H1 (cell line): ENCODE results near the gene PRSS50. TPM values are rescaled to one million over a fixed set of nuclear protein-coding genes. Genes with fewer than 3 reads are reported as not detected.

ENCODE experiments used
- CTCF ChIA-PET: fragments of 300-600 bp; sonication (Branson Sonifier 250); formaldehyde crosslinking; loops from one replicate; lab custom pipeline; 2021; ENCODE audit not compliant: partially characterized antibody; lab: Charles Lee
- POLR2A ChIA-PET: fragments of 300-600 bp; sonication (Branson Sonifier 250); formaldehyde crosslinking; loops from one replicate; lab custom pipeline; 2021; ENCODE audit warnings: inconsistent platforms; ENCODE audit not compliant: partially characterized antibody; lab: Charles Lee
- DNase-seq, 2 experiments: peaks; one replicate each; pipeline versions ENCODE4 v3.0.0 to v3.0.0-alpha.2; 2010 to 2022; ENCODE audit warnings: low spot score in 2 of 2, low read depth in 1 of 2, mixed read lengths in 1 of 2
- FAIRE-seq: peaks from 2 replicates; lab custom pipeline; 2011; peaks lifted over from hg19 to GRCh38; lab: Jason Lieb, UNC
- H2AFZ ChIP-seq: 2 replicates; pipeline ENCODE4 v1.8.1; 2012; ENCODE audit warnings: low read length, inconsistent platforms
- H2AK5ac ChIP-seq: 2 replicates; pipeline ENCODE4 v1.6.1; 2013; ENCODE audit warnings: low read depth, low read length
- H2BK120ac ChIP-seq: replicated peaks from 2 replicates; pipeline ENCODE3; 2013; ENCODE audit warnings: low read depth, low read length, inconsistent platforms
- H2BK12ac ChIP-seq: 2 replicates; pipeline ENCODE4 v1.6.1; 2013; ENCODE audit warnings: low read depth, low read length
- H2BK15ac ChIP-seq: 2 replicates; pipeline ENCODE4 v1.6.1; 2013; ENCODE audit warnings: low read length
- H2BK20ac ChIP-seq: 2 replicates; pipeline ENCODE4 v1.6.1; 2013; ENCODE audit warnings: low read length
- H2BK5ac ChIP-seq: 2 replicates; pipeline ENCODE4 v1.6.1; 2013; ENCODE audit warnings: low read depth, low read length
- H3K14ac ChIP-seq: 2 replicates; pipeline ENCODE4 v1.6.1; 2013; ENCODE audit warnings: inconsistent platforms; ENCODE audit not compliant: insufficient read length
- H3K18ac ChIP-seq: 2 replicates; pipeline ENCODE4 v1.6.1; 2013; ENCODE audit warnings: low read length; ENCODE audit errors: extremely low read depth
- H3K23ac ChIP-seq: 2 replicates; pipeline ENCODE4 v1.6.1; 2013; ENCODE audit warnings: inconsistent platforms; ENCODE audit not compliant: insufficient read length
- H3K23me2 ChIP-seq: 2 replicates; pipeline ENCODE4 v1.6.1; 2013; ENCODE audit warnings: low read depth, low read length
- H3K27ac ChIP-seq: 2 replicates; pipeline ENCODE4 v1.6.1; 2011; ENCODE audit warnings: low read depth, low read length, inconsistent platforms
- H3K27me3 ChIP-seq, 4 experiments: replicated peaks in 1 of 4; 1 replicate in 1 of 4; 2 replicates in 3 of 4; pipeline versions ENCODE4 v1.6.1 to v1.8.1; 2011 to 2013; ENCODE audit warnings: low read length in 3 of 4, mild to moderate bottlenecking in 3 of 4, inconsistent platforms in 2 of 4, mixed read lengths in 2 of 4, moderate library complexity in 1 of 4; ENCODE audit not compliant: control insufficient read depth in 3 of 4, insufficient read depth in 3 of 4; ENCODE audit errors: extremely low read depth in 1 of 4
- H3K36me3 ChIP-seq, 4 experiments: 2 replicates each; pipeline versions ENCODE4 v1.6.1 to v1.8.1; 2011 to 2013; ENCODE audit warnings: mild to moderate bottlenecking in 4 of 4, low read length in 3 of 4, moderate library complexity in 2 of 4, control low read depth in 1 of 4, inconsistent platforms in 1 of 4; ENCODE audit not compliant: insufficient read depth in 4 of 4, control insufficient read depth in 2 of 4
- H3K4ac ChIP-seq: replicated peaks from 2 replicates; pipeline ENCODE3; 2013; ENCODE audit warnings: low read length, low read depth, mixed read lengths, inconsistent platforms; ENCODE audit not compliant: insufficient read length
- H3K4me1 ChIP-seq, 4 experiments: replicated peaks in 1 of 4; 1 replicate in 1 of 4; 2 replicates in 3 of 4; pipeline versions ENCODE4 v1.6.1 to v1.8.1; 2011 to 2013; ENCODE audit warnings: low read length in 3 of 4, inconsistent platforms in 2 of 4, mixed read lengths in 1 of 4; ENCODE audit not compliant: insufficient read depth in 4 of 4, control insufficient read depth in 3 of 4
- H3K4me2 ChIP-seq, 2 experiments: 2 replicates each; pipeline versions ENCODE4 v1.6.1 to v1.8.1; 2011 to 2013; ENCODE audit warnings: low read depth in 2 of 2, low read length in 2 of 2, control low read depth in 1 of 2, inconsistent platforms in 1 of 2, mild to moderate bottlenecking in 1 of 2; ENCODE audit not compliant: insufficient read depth in 1 of 2
- H3K4me3 ChIP-seq, 4 experiments: fragments of 200-600, 300-600 bp in 1 of 4; sonication (generic), shearing (Covaris generic), sonication (Bioruptor Twin) in 1 of 4; 2 replicates each; pipeline versions ENCODE4 v1.5.1 to v1.8.1; 2011 to 2016; ENCODE audit warnings: low read length in 4 of 4, low read depth in 3 of 4, control low read depth in 2 of 4, inconsistent platforms in 2 of 4, mild to moderate bottlenecking in 2 of 4, mixed read lengths in 1 of 4, moderate library complexity in 1 of 4; ENCODE audit not compliant: insufficient read depth in 2 of 4; ENCODE audit errors: extremely low read depth in 1 of 4
- H3K56ac ChIP-seq: replicated peaks from 2 replicates; pipeline ENCODE3; 2013; ENCODE audit warnings: low read depth, mild to moderate bottlenecking, mixed read lengths, low read length, inconsistent platforms; ENCODE audit not compliant: insufficient read length
- H3K79me1 ChIP-seq: 2 replicates; pipeline ENCODE4 v1.6.1; 2013; ENCODE audit warnings: low read depth, low read length, control low read depth
- H3K79me2 ChIP-seq, 2 experiments: 2 replicates each; pipeline versions ENCODE4 v1.6.1 to v1.8.1; 2012 to 2013; ENCODE audit warnings: low read length in 2 of 2, mild to moderate bottlenecking in 2 of 2, inconsistent platforms in 1 of 2; ENCODE audit not compliant: insufficient read depth in 2 of 2, control insufficient read depth in 1 of 2
- H3K9ac ChIP-seq, 4 experiments: replicated peaks in 1 of 4; 1 replicate in 1 of 4; 2 replicates in 3 of 4; pipeline versions ENCODE4 v1.6.1 to v1.8.1; 2011 to 2013; ENCODE audit warnings: low read depth in 3 of 4, low read length in 3 of 4, control low read depth in 2 of 4, mild to moderate bottlenecking in 2 of 4, moderate library complexity in 2 of 4, inconsistent platforms in 1 of 4; ENCODE audit errors: extremely low read depth in 1 of 4
- H3K9me3 ChIP-seq, 2 experiments: 2 replicates each; pipeline versions ENCODE4 v1.6.1 to v1.8.1; 2012 to 2013; ENCODE audit warnings: mild to moderate bottlenecking in 2 of 2, moderate library complexity in 2 of 2, control low read depth in 1 of 2, inconsistent platforms in 1 of 2, low read depth in 1 of 2, low read length in 1 of 2, mixed read lengths in 1 of 2; ENCODE audit not compliant: insufficient read depth in 2 of 2
- H4K20me1 ChIP-seq, 2 experiments: replicated peaks in 1 of 2; 2 replicates each; pipeline versions ENCODE3 to v1.8.1; 2011 to 2013; ENCODE audit warnings: inconsistent platforms in 2 of 2, low read length in 2 of 2, mild to moderate bottlenecking in 1 of 2; ENCODE audit not compliant: insufficient read depth in 2 of 2, control insufficient read depth in 1 of 2
- H4K5ac ChIP-seq: 2 replicates; pipeline ENCODE4 v1.6.1; 2013; ENCODE audit warnings: low read length, low read depth, mixed read lengths, inconsistent platforms; ENCODE audit not compliant: insufficient read length
- H4K8ac ChIP-seq: 2 replicates; pipeline ENCODE4 v1.8.0; 2013; ENCODE audit warnings: mild to moderate bottlenecking, moderate library complexity, low read length, inconsistent platforms; ENCODE audit not compliant: insufficient read depth; ENCODE audit errors: extremely low read depth
- H4K91ac ChIP-seq: replicated peaks from 2 replicates; pipeline ENCODE3; 2013; ENCODE audit warnings: low read length, mixed read lengths, inconsistent platforms; ENCODE audit not compliant: insufficient read length
- CTCF ChIP-seq, 3 experiments: IDR thresholded peaks; 1 replicate in 2 of 3; 2 replicates in 1 of 3; pipeline versions ENCODE4 v1.5.1 to v1.6.1; 2011; ENCODE audit warnings: low read length in 3 of 3, mild to moderate bottlenecking in 3 of 3, inconsistent platforms in 2 of 3, low read depth in 1 of 3, moderate library complexity in 1 of 3; ENCODE audit not compliant: insufficient read depth in 1 of 3; ENCODE audit errors: control extremely low read depth in 1 of 3
- POLR2A ChIP-seq, 2 experiments: IDR thresholded peaks; 1 replicate in 1 of 2; 2 replicates in 1 of 2; pipeline ENCODE4 v1.6.1; 2011; ENCODE audit warnings: low read depth in 2 of 2, low read length in 2 of 2, mild to moderate bottlenecking in 2 of 2; ENCODE audit errors: control extremely low read depth in 1 of 2
- RAD21 ChIP-seq, 2 experiments: IDR thresholded peaks in 1 of 2; conservative IDR thresholded peaks in 1 of 2; 2 replicates each; pipeline ENCODE4 v1.6.1; 2011; ENCODE audit warnings: low read depth in 2 of 2, low read length in 2 of 2, improper control_type of control experiment in 1 of 2, inconsistent platforms in 1 of 2, mild to moderate bottlenecking in 1 of 2, moderate library complexity in 1 of 2
- SRF ChIP-seq: IDR thresholded peaks from 2 replicates; pipeline ENCODE4 v1.6.1; 2011; ENCODE audit warnings: mild to moderate bottlenecking, low read depth, low read length, moderate library complexity
- WGBS, 2 experiments: shearing (Covaris generic) in 1 of 2; methylation state at CpG; one replicate each; pipeline versions ENCODE4 v1.1.6 to v1.1.7; 2013 to 2015; ENCODE audit warnings: low lambda C conversion rate in 2 of 2, mixed read lengths in 2 of 2, inconsistent platforms in 1 of 2, low coverage in 1 of 2, missing lambda C conversion rate in 1 of 2; ENCODE audit not compliant: insufficient replicate concordance in 2 of 2, insufficient coverage in 1 of 2, insufficient read length in 1 of 2; ENCODE audit errors: extremely low coverage in 1 of 2, missing lambda C conversion rate in 1 of 2; 5-methylcytosine and 5-hydroxymethylcytosine counted together
- polyA plus RNA-seq, 7 experiments: library from polyadenylated mRNA; depleted of rRNA in 3 of 7; stranded (reverse) in 5 of 7; unstranded in 2 of 7; fragments of >200 nt in 5 of 7; fragments of 200-250 nt in 2 of 7; gene quantifications; 1 replicate in 5 of 7; 2 replicates in 1 of 7; 4 replicates in 1 of 7; pipeline versions ENCODE4 v1.2.1 to v1.2.3, GENCODE V29; 2011 to 2013; ENCODE audit warnings: missing spikeins in 2 of 7, mixed read lengths in 2 of 7
- total RNA-seq: library from RNA; stranded (reverse); fragmentation: NEBNext Ultra II Directional; extraction: Animal tissue kit (Norgen Biotek cat#: 25700); gene quantifications from 2 replicates; pipeline ENCODE4 v1.2.1, GENCODE V29; 2021

The PRSS50 gene
- total and polyA plus RNA-seq, 2 of the 8 experiments (the other 6 are each of a cell fraction or from before 2014, with no cell fraction given), result 0.47 to 0.71 TPM

DNA sequence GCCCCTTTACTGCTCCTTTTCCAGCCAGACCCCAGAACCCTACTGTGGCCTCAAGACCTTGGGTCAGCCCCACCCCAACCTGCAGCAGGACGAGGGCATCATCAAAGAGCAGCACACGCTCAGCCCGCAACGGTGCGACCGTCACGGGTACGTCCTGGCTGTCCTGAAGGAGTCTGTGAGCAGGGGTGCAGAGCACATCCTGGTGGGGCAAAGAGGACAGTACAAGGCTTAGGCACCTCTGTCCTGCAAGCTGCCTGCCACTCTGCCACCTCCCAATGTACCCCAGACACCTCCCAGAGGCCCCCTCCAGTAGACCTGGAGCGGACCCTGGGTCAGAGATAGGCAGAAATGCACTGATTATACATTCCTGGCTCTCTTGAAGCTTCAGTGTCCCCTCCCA, 32.2 kb downstream of the PRSS50 start:
- H3K27me3 ChIP-seq, result no peaks in the 10 kb centered on the region
- H2BK5ac ChIP-seq, result no peak overlapping the region
- H3K56ac ChIP-seq, result no peak overlapping the region
- WGBS, 2 experiments, result 97% methylated on average over 9 of the region's 9 CpGs; no CpG with 5 or more reads in 1 of the 2 experiments
- TF ChIP-seq RAD21 (IDR thresholded peaks at IDR 0.05 in 1 of 2, conservative IDR thresholded peaks at IDR 0.05 in 1 of 2; ENCODE audit: low read depth in 2 of 2, low read length in 2 of 2) (peak; percentile 39 to 40), CTCF (IDR thresholded peaks at IDR 0.05; ENCODE audit: control extremely low read depth in 1 of 3, insufficient read depth in 1 of 3, low read depth in 1 of 3, low read length in 3 of 3) (peak in 2 of 3 experiments; percentile 19 to 30; a peak in 2 of 4 replicates), SRF (no peak), POLR2A (IDR thresholded peaks at IDR 0.05; ENCODE audit: control extremely low read depth in 1 of 2, low read depth in 2 of 2, low read length in 2 of 2) (no peak)
- H2BK120ac ChIP-seq, result no peak overlapping the region
- H2BK15ac ChIP-seq, result no peak overlapping the region
- no peak overlapping the region for H3K27ac ChIP-seq
- H3K23ac ChIP-seq, result no peak overlapping the region
- no peak overlapping the region for H3K4me3 ChIP-seq
- H3K18ac ChIP-seq, result no peak overlapping the region
- no peak overlapping the region for H2BK20ac ChIP-seq
- peak overlapping the region; percentile 39; the same call in 1 of the 2 replicates for H2AK5ac ChIP-seq
- no peak overlapping the region for H3K9ac ChIP-seq
- CTCF ChIA-PET, result interaction anchor here (0.9 to 10.3 kb wide), 9 partner anchors 10 to 199 kb away, joined by 3 to 64 read pairs (median 11); partner anchors contain the start of gene ALS2CL
- H3K9me3 ChIP-seq, result no peaks in the 10 kb centered on the region
- H3K36me3 ChIP-seq, result no peaks in the 10 kb centered on the region
- DNase-seq (no peak), FAIRE-seq (no peak)
- POLR2A ChIA-PET, result interaction anchor here (1.2 kb wide), 1 partner anchor 14 kb away, joined by 3 read pairs; no protein-coding TSS in a partner anchor
- peaks cover 0 to 2% of the 10 kb centered on the region in 2 experiments for H4K20me1 ChIP-seq
- no peaks in the 10 kb centered on the region for H3K23me2 ChIP-seq
- H3K79me2 ChIP-seq, result no peaks in the 10 kb centered on the region
- H3K79me1 ChIP-seq, result no peaks in the 10 kb centered on the region
- H3K4me2 ChIP-seq, result no peak overlapping the region
- no peak overlapping the region for H3K14ac ChIP-seq
- no peak overlapping the region for H4K8ac ChIP-seq
- peaks cover 0 to 3% (median 0%) of the 10 kb centered on the region in 4 experiments; a peak in 1 of 7 replicates for H3K4me1 ChIP-seq
- H3K4ac ChIP-seq, result no peak overlapping the region
- no peak overlapping the region for H4K5ac ChIP-seq
- H2AFZ ChIP-seq, result no peak overlapping the region
- H2BK12ac ChIP-seq, result no peak overlapping the region
- H4K91ac ChIP-seq, result no peak overlapping the region
